B cell (primary cell): Measurements from ENCODE around the gene CCDC180. TPM values are rescaled to one million over a fixed set of nuclear protein-coding genes. Genes with fewer than 3 reads are reported as not detected.

Experiments used
- ATAC-seq: fragments of 200-7000 bp; cut with Tn5 transposase; one replicate; pipeline ENCODE4 v1.10.0; 2021; ENCODE audit warnings: low read depth, mild to moderate bottlenecking, moderate number of reproducible peaks, moderate library complexity
- CTCF ChIA-PET: fragments of 350-600 bp; sonication (Branson Sonifier 250); formaldehyde crosslinking; loops from one replicate; lab custom pipeline; 2021; ENCODE audit warnings: antibody characterized with exemption, inconsistent platforms; lab: Charles Lee
- POLR2A ChIA-PET: fragments of 350-600 bp; sonication (Branson Sonifier 250); formaldehyde crosslinking; loops from one replicate; lab custom pipeline; 2021; ENCODE audit warnings: antibody characterized with exemption; lab: Charles Lee
- DNase-seq: peaks from one replicate; pipeline ENCODE4 v3.0.0; 2013
- H2AFZ ChIP-seq: 2 replicates; pipeline ENCODE4 v1.6.1; 2012; ENCODE audit warnings: mild to moderate bottlenecking, low read depth, low read length; ENCODE audit not compliant: insufficient read depth, poor library complexity, severe bottlenecking
- H3K27ac ChIP-seq, 2 donors: 1 replicate in 1 of 2; 2 replicates in 1 of 2; pipeline ENCODE4 v1.5.1; 2012 to 2013; ENCODE audit warnings: low read length in 2 of 2, mild to moderate bottlenecking in 2 of 2, moderate library complexity in 1 of 2
- H3K27me3 ChIP-seq, 4 experiments: fragments of 200-600 bp in 1 of 4; sonication (generic) in 1 of 4; replicated peaks in 1 of 4; 1 replicate in 2 of 4; 2 replicates in 2 of 4; pipeline versions ENCODE4 v1.6.1 to v1.7.0; 2013 to 2016; ENCODE audit warnings: low read length in 3 of 4, mild to moderate bottlenecking in 2 of 4, mixed read lengths in 1 of 4, moderate library complexity in 1 of 4; ENCODE audit not compliant: insufficient read depth in 4 of 4, control insufficient read depth in 3 of 4; ENCODE audit errors: control extremely low read depth in 1 of 4
- H3K36me3 ChIP-seq, 2 experiments: replicated peaks in 1 of 2; 1 replicate in 1 of 2; 2 replicates in 1 of 2; pipeline versions ENCODE4 v1.6.1 to v1.7.1; 2013; ENCODE audit warnings: low read length in 1 of 2; ENCODE audit not compliant: insufficient read depth in 2 of 2, control insufficient read depth in 1 of 2; ENCODE audit errors: control extremely low read depth in 1 of 2, extremely low read depth in 1 of 2
- H3K4me1 ChIP-seq, 2 donors: fragments of 200-600 bp in 1 of 2; sonication (generic) in 1 of 2; 1 replicate in 1 of 2; 2 replicates in 1 of 2; pipeline versions ENCODE4 v1.5.1 to v1.6.1; 2013 to 2017; ENCODE audit warnings: low read length in 2 of 2; ENCODE audit not compliant: control insufficient read depth in 2 of 2, insufficient read depth in 2 of 2
- H3K4me2 ChIP-seq: replicated peaks from 2 replicates; pipeline ENCODE3; 2012; ENCODE audit warnings: mild to moderate bottlenecking, low read depth, low read length; ENCODE audit not compliant: poor library complexity, severe bottlenecking
- H3K4me3 ChIP-seq, 5 experiments: fragments of 200-600 bp in 1 of 5; sonication (generic) in 1 of 5; 1 replicate in 3 of 5; 2 replicates in 2 of 5; pipeline versions ENCODE4 v1.5.1 to v1.7.0; 2011 to 2016; ENCODE audit warnings: low read length in 4 of 5, mild to moderate bottlenecking in 4 of 5, low read depth in 2 of 5, control low read depth in 1 of 5, moderate library complexity in 1 of 5; ENCODE audit not compliant: insufficient read depth in 1 of 5; ENCODE audit errors: control extremely low read depth in 1 of 5, extremely low read depth in 1 of 5
- H3K79me2 ChIP-seq: fragments of 200-600 bp; sonication (generic); one replicate; pipeline ENCODE4 v1.6.0; 2016; ENCODE audit warnings: low read length; ENCODE audit not compliant: control insufficient read depth, insufficient read depth
- H3K9ac ChIP-seq: fragments of 200-600 bp; sonication (generic); 2 replicates; pipeline ENCODE4 v1.6.1; 2017; ENCODE audit warnings: mild to moderate bottlenecking, low read length, moderate library complexity
- H3K9me3 ChIP-seq, 3 donors: one replicate each; pipeline versions ENCODE4 v1.6.1 to v1.7.1; 2013; ENCODE audit warnings: low read length in 2 of 3; ENCODE audit not compliant: control insufficient read depth in 2 of 3, insufficient read depth in 1 of 3; ENCODE audit errors: control extremely low read depth in 1 of 3
- H4K20me1 ChIP-seq: 2 replicates; pipeline ENCODE4 v1.6.0; 2012; ENCODE audit warnings: mild to moderate bottlenecking, low read length; ENCODE audit not compliant: insufficient read depth, control insufficient read depth, poor library complexity, severe bottlenecking
- H3K27ac Mint-ChIP-seq: one replicate; pipeline ENCODE4 v1.8.0; 2021; ENCODE audit warnings: mixed read lengths
- H3K27me3 Mint-ChIP-seq: one replicate; pipeline ENCODE4 v1.8.0; 2021; ENCODE audit warnings: mixed read lengths
- H3K4me1 Mint-ChIP-seq: one replicate; pipeline ENCODE4 v1.8.0; 2021; ENCODE audit warnings: mixed read lengths
- H3K4me3 Mint-ChIP-seq: one replicate; pipeline ENCODE4 v1.8.0; 2021; ENCODE audit warnings: mixed read lengths
- H3K9me3 Mint-ChIP-seq: one replicate; pipeline ENCODE4 v1.8.0; 2022; ENCODE audit warnings: mixed read lengths; ENCODE audit not compliant: insufficient read depth
- EZH2 ChIP-seq: IDR thresholded peaks from 2 replicates; pipeline ENCODE4 v1.6.1; 2012; ENCODE audit warnings: borderline replicate concordance, low read depth, mild to moderate bottlenecking, moderate library complexity, low read length; ENCODE audit not compliant: insufficient read depth, poor library complexity, severe bottlenecking
- WGBS: methylation state at CpG from one replicate; pipeline ENCODE4 v1.1.5; 2013; ENCODE audit warnings: missing lambda C conversion rate; ENCODE audit not compliant: insufficient coverage; 5-methylcytosine and 5-hydroxymethylcytosine counted together
- intact Hi-C: fragments of 100-400 bp; cut with micrococcal nuclease; formaldehyde crosslinking; loops from one replicate; pipeline ENCODE4 v1.10.0; 2022
- polyA plus RNA-seq: library from polyadenylated mRNA; depleted of rRNA; stranded (reverse); fragments of >200 nt; gene quantifications from 2 replicates; pipeline ENCODE4 v1.2.3, GENCODE V29; 2012
- total RNA-seq, 2 donors: library from RNA; stranded (reverse); fragments of 120-200 nt in 1 of 2; gene quantifications; 1 replicate in 1 of 2; 2 replicates in 1 of 2; pipeline versions ENCODE4 v1.2.3 to v1.2.4, GENCODE V29; 2013 to 2022
- TF ChIP-seq, protein P1 (sequence below): fragments of 200-600 bp; IDR thresholded peaks from one replicate; pipeline ENCODE4 v1.8.0; 2022; ENCODE audit warnings: antibody characterized with exemption, mild to moderate bottlenecking

The CCDC180 gene
- total and polyA plus RNA-seq, 2 donors (not counting 1 experiment from before 2014, with no cell fraction given) = 4.4 to 7.1 TPM

DNA sequence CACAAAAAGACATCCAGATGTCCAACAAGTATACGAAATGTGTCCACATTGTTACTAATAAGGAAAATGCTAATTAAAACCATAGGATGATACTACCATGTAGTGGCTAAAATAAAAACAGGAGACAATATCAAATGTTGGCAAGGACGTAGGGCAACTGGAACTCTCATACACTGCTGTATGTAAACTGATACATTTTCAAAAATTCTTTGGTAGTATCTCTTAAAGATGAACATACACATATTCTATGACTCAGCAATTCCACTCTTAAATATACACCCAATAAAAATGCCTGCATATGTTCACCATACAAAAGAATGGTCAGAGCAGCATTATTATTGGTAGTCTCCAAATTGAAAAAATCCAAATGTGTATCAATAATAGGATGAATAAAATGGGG, 2.9 kb upstream of the CCDC180 start:
- Mint-ChIP-seq H3K4me1 (no peaks in the 10 kb centered on the region), H3K27me3 (peaks cover 13% of the 10 kb centered on the region), H3K4me3 (no peak overlapping the region), H3K9me3 (peaks cover 2% of the 10 kb centered on the region), H3K27ac (no peak overlapping the region)
- Histone ChIP-seq H2AFZ (no peak overlapping the region), H3K27me3 (no peaks in the 10 kb centered on the region), H3K4me1 (no peaks in the 10 kb centered on the region), H3K9ac (no peak overlapping the region), H3K36me3 (peaks cover 0 to 3% of the 10 kb centered on the region in 2 experiments), H4K20me1 (no peaks in the 10 kb centered on the region), H3K4me3 (no peak overlapping the region), H3K4me2 (no peak overlapping the region), H3K27ac (no peak overlapping the region), H3K9me3 (peaks cover 0 to 7% (median 3%) of the 10 kb centered on the region in 3 donors), H3K79me2 (no peaks in the 10 kb centered on the region)
- WGBS = no CpG with 5 or more reads among the region's 2 CpGs
- no peak for DNase-seq
- ChIA-PET CTCF (no interaction called here), POLR2A (no interaction called here)
- TF ChIP-seq, protein P1, sequence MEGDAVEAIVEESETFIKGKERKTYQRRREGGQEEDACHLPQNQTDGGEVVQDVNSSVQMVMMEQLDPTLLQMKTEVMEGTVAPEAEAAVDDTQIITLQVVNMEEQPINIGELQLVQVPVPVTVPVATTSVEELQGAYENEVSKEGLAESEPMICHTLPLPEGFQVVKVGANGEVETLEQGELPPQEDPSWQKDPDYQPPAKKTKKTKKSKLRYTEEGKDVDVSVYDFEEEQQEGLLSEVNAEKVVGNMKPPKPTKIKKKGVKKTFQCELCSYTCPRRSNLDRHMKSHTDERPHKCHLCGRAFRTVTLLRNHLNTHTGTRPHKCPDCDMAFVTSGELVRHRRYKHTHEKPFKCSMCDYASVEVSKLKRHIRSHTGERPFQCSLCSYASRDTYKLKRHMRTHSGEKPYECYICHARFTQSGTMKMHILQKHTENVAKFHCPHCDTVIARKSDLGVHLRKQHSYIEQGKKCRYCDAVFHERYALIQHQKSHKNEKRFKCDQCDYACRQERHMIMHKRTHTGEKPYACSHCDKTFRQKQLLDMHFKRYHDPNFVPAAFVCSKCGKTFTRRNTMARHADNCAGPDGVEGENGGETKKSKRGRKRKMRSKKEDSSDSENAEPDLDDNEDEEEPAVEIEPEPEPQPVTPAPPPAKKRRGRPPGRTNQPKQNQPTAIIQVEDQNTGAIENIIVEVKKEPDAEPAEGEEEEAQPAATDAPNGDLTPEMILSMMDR = no peak
- no peak for TF ChIP-seq EZH2
- intact Hi-C loops = no loop called here
- no peak for ATAC-seq

DNA sequence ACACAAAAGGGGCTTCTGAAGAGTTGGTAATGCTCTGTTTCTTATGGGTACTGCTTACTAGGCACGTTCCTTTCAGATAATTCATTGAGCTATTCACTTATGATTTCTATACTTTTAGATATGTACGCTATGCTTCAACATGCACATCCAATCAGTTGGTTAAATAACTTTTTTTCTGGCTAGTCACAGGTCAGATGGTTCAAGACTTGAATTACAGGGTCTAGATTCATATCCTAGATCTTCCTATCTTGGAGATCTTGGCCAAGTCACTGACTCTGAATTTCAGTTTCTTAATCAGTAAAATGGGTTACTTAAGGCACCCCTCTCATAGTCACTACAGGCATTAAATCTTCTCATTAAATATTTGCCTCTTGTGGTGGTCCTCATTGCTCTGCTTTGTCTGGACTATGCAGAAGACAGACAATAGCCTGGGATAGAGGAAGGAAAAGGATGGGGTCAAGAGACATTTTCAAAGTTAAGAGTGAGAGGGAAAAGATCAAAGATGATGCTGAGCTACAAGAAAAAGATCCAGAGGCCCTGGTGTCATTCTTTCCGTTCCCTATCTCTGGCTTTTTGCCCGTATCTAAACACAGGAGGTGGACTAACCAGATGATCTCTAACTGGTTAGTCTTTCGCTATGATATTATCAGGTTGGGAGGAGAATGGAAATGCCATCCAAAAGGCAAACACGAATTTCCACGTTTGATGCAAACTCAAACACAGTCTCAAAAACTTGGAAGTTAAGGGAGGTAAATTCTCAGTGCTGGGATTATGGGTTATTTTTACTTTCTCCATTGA, 1.8 kb upstream of the CCDC180 start:
- peaks cover 0 to 7% (median 3%) of the 10 kb centered on the region in 3 donors for H3K9me3 ChIP-seq
- WGBS = 80% methylated on average over 2 of the region's 7 CpGs
- ATAC-seq (no peak), DNase-seq (no peak)
- Mint-ChIP-seq H3K27me3 (peaks cover 13% of the 10 kb centered on the region), H3K4me3 (no peak overlapping the region), H3K4me1 (no peaks in the 10 kb centered on the region), H3K27ac (no peak overlapping the region), H3K9me3 (peaks cover 2% of the 10 kb centered on the region)
- no peak overlapping the region for H3K4me3 ChIP-seq
- H3K27ac ChIP-seq = no peak overlapping the region
- H3K9ac ChIP-seq = no peak overlapping the region
- no peaks in the 10 kb centered on the region for H4K20me1 ChIP-seq
- CTCF ChIA-PET = no interaction called here
- H2AFZ ChIP-seq = no peak overlapping the region
- no peak overlapping the region for H3K4me2 ChIP-seq
- no peaks in the 10 kb centered on the region for H3K27me3 ChIP-seq
- no peaks in the 10 kb centered on the region for H3K4me1 ChIP-seq
- TF ChIP-seq EZH2 = no peak
- TF ChIP-seq, protein P1 = no peak
- POLR2A ChIA-PET = no interaction called here
- intact Hi-C loops = no loop called here
- H3K36me3 ChIP-seq = peaks cover 0 to 9% of the 10 kb centered on the region in 2 experiments
- no peaks in the 10 kb centered on the region for H3K79me2 ChIP-seq
